A549 (cell line): Measurements from ENCODE around the gene SEPTIN2.

ENCODE experiments used
- ATOH8 ChIP-seq: fragments of 250-450 bp; sonication (Bioruptor Pico); IDR thresholded peaks from 2 replicates; pipeline ENCODE4 v1.5.0; 2020; ENCODE audit warnings: low read depth, mild to moderate bottlenecking, moderate library complexity
- CBX2 ChIP-seq: fragments of 200-600 bp; sonication (generic); IDR thresholded peaks from 2 replicates; pipeline ENCODE4 v1.6.1; 2016; ENCODE audit warnings: low read depth, mild to moderate bottlenecking, borderline replicate concordance
- CEBPB ChIP-seq, 2 experiments: fragments of >200 bp in 1 of 2; sonication (Bioruptor Twin) in 1 of 2; formaldehyde crosslinking in 1 of 2; IDR thresholded peaks; 2 replicates each; pipeline ENCODE4 v1.6.1; 2012 to 2016
- CTCF ChIP-seq: fragments of >200 bp; sonication (Bioruptor Twin); formaldehyde crosslinking; IDR thresholded peaks from 3 replicates; pipeline ENCODE4 v1.5.1; 2016
- EP300 ChIP-seq, 2 experiments: fragments of >200 bp; sonication (Bioruptor Twin); formaldehyde crosslinking; IDR thresholded peaks; 2 replicates in 1 of 2; 3 replicates in 1 of 2; pipeline ENCODE4 v1.6.1; 2016 to 2017
- ESRRA ChIP-seq: fragments of 150-350 bp; IDR thresholded peaks from 2 replicates; pipeline ENCODE4 v1.6.1; 2014; ENCODE audit warnings: mild to moderate bottlenecking, low read length, borderline replicate concordance
- KDM1A ChIP-seq: fragments of 200-600 bp; sonication (generic); IDR thresholded peaks from 2 replicates; pipeline ENCODE4 v1.6.1; 2016; ENCODE audit warnings: low read depth, mild to moderate bottlenecking
- POLR2A ChIP-seq: IDR thresholded peaks from 2 replicates; pipeline ENCODE4 v1.6.1; 2012; ENCODE audit warnings: mild to moderate bottlenecking, low read length
- POLR2AphosphoS2 ChIP-seq: conservative IDR thresholded peaks from 2 replicates; pipeline ENCODE4 v1.6.1; 2012; ENCODE audit warnings: low read length, improper control_type of control experiment, inconsistent platforms
- RAD21 ChIP-seq, 2 experiments: fragments of >200 bp in 1 of 2; sonication (Bioruptor Twin) in 1 of 2; formaldehyde crosslinking in 1 of 2; IDR thresholded peaks in 1 of 2; conservative IDR thresholded peaks in 1 of 2; 2 replicates in 1 of 2; 3 replicates in 1 of 2; pipeline ENCODE4 v1.6.1; 2012 to 2018; ENCODE audit warnings: inconsistent platforms in 1 of 2
- REST ChIP-seq: fragments of 200-600 bp; sonication (generic); IDR thresholded peaks from 2 replicates; pipeline ENCODE4 v1.6.1; 2016; ENCODE audit warnings: antibody characterized with exemption, mild to moderate bottlenecking, moderate library complexity
- RNF2 ChIP-seq: fragments of 200-600 bp; sonication (generic); IDR thresholded peaks from 2 replicates; pipeline ENCODE4 v1.6.1; 2016; ENCODE audit warnings: low read depth, mild to moderate bottlenecking, antibody characterized with exemption, moderate library complexity, borderline replicate concordance
- ZC3H11A ChIP-seq: fragments of 450-650 bp; IDR thresholded peaks from 2 replicates; pipeline ENCODE4 v1.6.1; 2014; ENCODE audit warnings: antibody characterized with exemption, mild to moderate bottlenecking

- TF ChIP-seq ATOH8, result no peak
- no peak for TF ChIP-seq ESRRA
- no peak for TF ChIP-seq EP300 (IDR thresholded peaks at IDR 0.05)
- TF ChIP-seq RAD21 (conservative IDR thresholded peaks at IDR 0.05 in 1 of 2, IDR thresholded peaks at IDR 0.05 in 1 of 2), result no peak
- no peak for TF ChIP-seq CTCF
- no peak for TF ChIP-seq POLR2AphosphoS2
- no peak for TF ChIP-seq POLR2A
- TF ChIP-seq CEBPB (IDR thresholded peaks at IDR 0.05), result no peak
- no peak for TF ChIP-seq KDM1A
- no peak for TF ChIP-seq REST
- no peak for TF ChIP-seq ZC3H11A
- TF ChIP-seq CBX2, result no peak
- TF ChIP-seq RNF2, result no peak
Measured at GRCh38 chr2:241288324-241288888, 27.3 kb upstream of the SEPTIN2 start.
